DND-41 (cell line): ENCODE measurements around the gene PODXL.

Source experiments
- CTCF ChIP-seq: IDR thresholded peaks from 2 replicates; pipeline ENCODE4 v1.5.1; 2012; ENCODE audit warnings: borderline replicate concordance, low read length, moderate library complexity, mild to moderate bottlenecking; ENCODE audit not compliant: poor library complexity, severe bottlenecking; ENCODE audit errors: extremely low read depth
- EZH2 ChIP-seq: IDR thresholded peaks from 3 replicates; pipeline ENCODE4 v1.6.1; 2012; ENCODE audit warnings: borderline replicate concordance, low read depth, mild to moderate bottlenecking, moderate library complexity, low read length, inconsistent platforms; ENCODE audit not compliant: severe bottlenecking

GRCh38 chr7:131522325-131522930 is 34.0 kb downstream of the PODXL start:
- no peak for TF ChIP-seq CTCF
- no peak for TF ChIP-seq EZH2
